ENCODE results near the gene SKOR2. TPM values are rescaled to one million over a fixed set of nuclear protein-coding genes. Genes with fewer than 3 reads are reported as not detected.
A peak's percentile ranks its signal among the peaks of the same experiment; 100 is the strongest.

The SKOR2 gene
- total RNA-seq, 2 donors from 2014 or later = 1.1 TPM; not detected in 1

GRCh38 chr18:47247416-47248114 lies 3.9 kb downstream of the SKOR2 start:
- no peaks in the 10 kb centered on the region for H3K36me3 ChIP-seq
- no peak for DNase-seq (ENCODE audit: low spot score)
- H3K9me3 ChIP-seq = no peaks in the 10 kb centered on the region
- no peak overlapping the region for H3K27ac ChIP-seq
- peak in 1 of 4 experiments; percentile 9 for TF ChIP-seq CTCF (IDR thresholded peaks at IDR 0.05)
- no peak for TF ChIP-seq POLR2AphosphoS5 (IDR thresholded peaks at IDR 0.05)
- TF ChIP-seq POLR2A (IDR thresholded peaks at IDR 0.05) = no peak
- intact Hi-C loops (cut with DNase I) = no loop called here
- H3K4me1 ChIP-seq (replicated peaks) = no peaks in the 10 kb centered on the region
- peaks cover 48% of the 10 kb centered on the region for H3K27me3 ChIP-seq (replicated peaks; ENCODE audit: insufficient read depth)
- H3K4me3 ChIP-seq = no peak overlapping the region
- 2% methylated on average over 28 of the region's 90 CpGs for WGBS

GRCh38 chr18:47247036-47247415 lies 4.4 kb downstream of the SKOR2 start:
- Histone ChIP-seq H3K27me3 (replicated peaks; ENCODE audit: insufficient read depth) (peaks cover 45% of the 10 kb centered on the region), H3K4me1 (replicated peaks) (no peaks in the 10 kb centered on the region), H3K27ac (no peak overlapping the region), H3K4me3 (no peak overlapping the region), H3K9me3 (no peaks in the 10 kb centered on the region), H3K36me3 (no peaks in the 10 kb centered on the region)
- DNase-seq (ENCODE audit: low spot score) = no peak
- TF ChIP-seq POLR2AphosphoS5 (IDR thresholded peaks at IDR 0.05) = no peak
- TF ChIP-seq POLR2A (IDR thresholded peaks at IDR 0.05) = no peak
- TF ChIP-seq CTCF (IDR thresholded peaks at IDR 0.05) = no peak
- under 1% methylated on average over 25 of the region's 47 CpGs for WGBS
- intact Hi-C loops (cut with DNase I) = no loop called here

- no peak overlapping the region for H3K27ac ChIP-seq
- intact Hi-C loops (cut with DNase I) = no loop called here
- H3K4me1 ChIP-seq (replicated peaks) = no peaks in the 10 kb centered on the region
- WGBS = 4% methylated on average over 25 of the region's 47 CpGs
- DNase-seq (ENCODE audit: low spot score) = no peak
- no peaks in the 10 kb centered on the region for H3K9me3 ChIP-seq
- H3K4me3 ChIP-seq = no peak overlapping the region
- H3K36me3 ChIP-seq = no peaks in the 10 kb centered on the region
- peaks cover 38% of the 10 kb centered on the region for H3K27me3 ChIP-seq (replicated peaks; ENCODE audit: insufficient read depth)
- no peak for TF ChIP-seq POLR2AphosphoS5 (IDR thresholded peaks at IDR 0.05)
- TF ChIP-seq CTCF (IDR thresholded peaks at IDR 0.05) = no peak
- TF ChIP-seq POLR2A (IDR thresholded peaks at IDR 0.05) = no peak
Measured at GRCh38 chr18:47246027-47246971, 5.2 kb downstream of the SKOR2 start.

GRCh38 chr18:47244086-47244485 lies 7.4 kb downstream of the SKOR2 start:
- Histone ChIP-seq H3K4me1 (replicated peaks) (no peaks in the 10 kb centered on the region), H3K4me3 (no peak overlapping the region), H3K27me3 (replicated peaks; ENCODE audit: insufficient read depth) (peaks cover 28% of the 10 kb centered on the region), H3K27ac (no peak overlapping the region), H3K9me3 (no peaks in the 10 kb centered on the region), H3K36me3 (no peaks in the 10 kb centered on the region)
- 22% methylated on average over 4 of the region's 4 CpGs for WGBS
- TF ChIP-seq POLR2AphosphoS5 (IDR thresholded peaks at IDR 0.05) = no peak
- TF ChIP-seq CTCF (IDR thresholded peaks at IDR 0.05) = no peak
- TF ChIP-seq POLR2A (IDR thresholded peaks at IDR 0.05) = no peak
- intact Hi-C loops (cut with DNase I) = no loop called here
- no peak for DNase-seq (ENCODE audit: low spot score)
